ENCODE results near the gene MFGE8. TPM values are rescaled to one million over a fixed set of nuclear protein-coding genes. Genes with fewer than 3 reads are reported as not detected.

The MFGE8 gene
- total RNA-seq, 1 experiment from 2014 or later = 69.1 TPM

- Histone ChIP-seq H3K27me3 (no peaks in the 10 kb centered on the region), H3K4me3 (no peak overlapping the region), H3K27ac (no peak overlapping the region), H3K36me3 (peaks cover 9% of the 10 kb centered on the region), H3K9me3 (replicated peaks) (no peaks in the 10 kb centered on the region), H3K4me1 (peaks cover 5% of the 10 kb centered on the region; the same call in 1 of the 2 replicates)
- DNase-seq = no peak
These were observed 4.2 kb downstream of the MFGE8 start for GRCh38 chr15:88908697-88909621.

GRCh38 chr15:88908123-88908522 lies 5.1 kb downstream of the MFGE8 start:
- no peak for DNase-seq
- H3K36me3 ChIP-seq = peaks cover 11% of the 10 kb centered on the region
- H3K4me1 ChIP-seq = peaks cover 5% of the 10 kb centered on the region; the same call in 1 of the 2 replicates
- no peak overlapping the region for H3K27ac ChIP-seq
- no peak overlapping the region for H3K4me3 ChIP-seq
- H3K27me3 ChIP-seq = no peaks in the 10 kb centered on the region
- H3K9me3 ChIP-seq (replicated peaks) = no peaks in the 10 kb centered on the region

- no peaks in the 10 kb centered on the region for H3K9me3 ChIP-seq (replicated peaks)
- H3K4me3 ChIP-seq = no peak overlapping the region
- H3K36me3 ChIP-seq = peaks cover 15% of the 10 kb centered on the region
- no peak overlapping the region for H3K27ac ChIP-seq
- DNase-seq = no peak
- no peaks in the 10 kb centered on the region for H3K27me3 ChIP-seq
- H3K4me1 ChIP-seq = peaks cover 5% of the 10 kb centered on the region; the same call in 1 of the 2 replicates
These were observed 6.1 kb downstream of the MFGE8 start for GRCh38 chr15:88907111-88907510.

- Histone ChIP-seq H3K36me3 (peaks cover 15% of the 10 kb centered on the region), H3K9me3 (replicated peaks) (no peaks in the 10 kb centered on the region), H3K4me3 (no peak overlapping the region), H3K4me1 (no peaks in the 10 kb centered on the region), H3K27me3 (no peaks in the 10 kb centered on the region), H3K27ac (no peak overlapping the region)
- no peak for DNase-seq
These were observed 6.6 kb downstream of the MFGE8 start for GRCh38 chr15:88906551-88906950.

- Histone ChIP-seq H3K4me1 (no peaks in the 10 kb centered on the region), H3K4me3 (no peak overlapping the region), H3K36me3 (peaks cover 15% of the 10 kb centered on the region), H3K9me3 (replicated peaks) (no peaks in the 10 kb centered on the region), H3K27ac (no peak overlapping the region), H3K27me3 (no peaks in the 10 kb centered on the region)
- DNase-seq = no peak
These were observed 7.0 kb downstream of the MFGE8 start for GRCh38 chr15:88906130-88906529.

- Histone ChIP-seq H3K36me3 (peaks cover 15% of the 10 kb centered on the region), H3K9me3 (replicated peaks) (no peaks in the 10 kb centered on the region), H3K27me3 (no peaks in the 10 kb centered on the region), H3K27ac (no peak overlapping the region), H3K4me3 (no peak overlapping the region), H3K4me1 (no peaks in the 10 kb centered on the region)
- DNase-seq = no peak
These were observed 7.6 kb downstream of the MFGE8 start for GRCh38 chr15:88905576-88905975.

GRCh38 chr15:88904624-88905327 lies 8.4 kb downstream of the MFGE8 start:
- Histone ChIP-seq H3K9me3 (replicated peaks) (no peaks in the 10 kb centered on the region), H3K4me1 (no peaks in the 10 kb centered on the region), H3K27ac (no peak overlapping the region), H3K36me3 (peaks cover 15% of the 10 kb centered on the region), H3K27me3 (no peaks in the 10 kb centered on the region), H3K4me3 (no peak overlapping the region)
- DNase-seq = peak; percentile 62 to 82

GRCh38 chr15:88904257-88904623 lies 8.9 kb downstream of the MFGE8 start:
- Histone ChIP-seq H3K4me1 (no peaks in the 10 kb centered on the region), H3K9me3 (replicated peaks) (no peaks in the 10 kb centered on the region), H3K27ac (no peak overlapping the region), H3K4me3 (no peak overlapping the region), H3K36me3 (peaks cover 13% of the 10 kb centered on the region), H3K27me3 (no peaks in the 10 kb centered on the region)
- no peak for DNase-seq

GRCh38 chr15:88902846-88903245 lies 10.3 kb downstream of the MFGE8 start:
- DNase-seq = no peak
- no peak overlapping the region for H3K4me3 ChIP-seq
- H3K9me3 ChIP-seq (replicated peaks) = no peaks in the 10 kb centered on the region
- H3K4me1 ChIP-seq = peaks cover 4% of the 10 kb centered on the region
- no peak overlapping the region for H3K27ac ChIP-seq
- H3K36me3 ChIP-seq = peaks cover 11% of the 10 kb centered on the region
- no peaks in the 10 kb centered on the region for H3K27me3 ChIP-seq

GRCh38 chr15:88902221-88902835 lies 10.9 kb downstream of the MFGE8 start:
- Histone ChIP-seq H3K36me3 (peaks cover 11% of the 10 kb centered on the region), H3K27me3 (no peaks in the 10 kb centered on the region), H3K4me3 (no peak overlapping the region), H3K9me3 (replicated peaks) (no peaks in the 10 kb centered on the region), H3K27ac (no peak overlapping the region), H3K4me1 (peaks cover 8% of the 10 kb centered on the region)
- no peak for DNase-seq

GRCh38 chr15:88901508-88902220 lies 11.5 kb downstream of the MFGE8 start:
- no peak overlapping the region for H3K27ac ChIP-seq
- no peak for DNase-seq
- no peaks in the 10 kb centered on the region for H3K27me3 ChIP-seq
- H3K9me3 ChIP-seq (replicated peaks) = no peaks in the 10 kb centered on the region
- peaks cover 11% of the 10 kb centered on the region for H3K36me3 ChIP-seq
- no peak overlapping the region for H3K4me3 ChIP-seq
- H3K4me1 ChIP-seq = peaks cover 10% of the 10 kb centered on the region

GRCh38 chr15:88900982-88901418 lies 12.2 kb downstream of the MFGE8 start:
- peaks cover 7% of the 10 kb centered on the region; the same call in 1 of the 2 replicates for H3K36me3 ChIP-seq
- no peak overlapping the region for H3K27ac ChIP-seq
- peaks cover 10% of the 10 kb centered on the region for H3K4me1 ChIP-seq
- DNase-seq = no peak
- no peak overlapping the region for H3K4me3 ChIP-seq
- H3K27me3 ChIP-seq = no peaks in the 10 kb centered on the region
- no peaks in the 10 kb centered on the region for H3K9me3 ChIP-seq (replicated peaks)

- Histone ChIP-seq H3K9me3 (replicated peaks) (no peaks in the 10 kb centered on the region), H3K4me3 (no peak overlapping the region), H3K27me3 (peaks cover 2% of the 10 kb centered on the region; the same call in 1 of the 2 replicates), H3K27ac (no peak overlapping the region), H3K36me3 (peaks cover 7% of the 10 kb centered on the region; the same call in 1 of the 2 replicates), H3K4me1 (peaks cover 10% of the 10 kb centered on the region)
- DNase-seq = no peak
These were observed 12.7 kb downstream of the MFGE8 start for GRCh38 chr15:88900309-88900981.

- no peak overlapping the region for H3K27ac ChIP-seq
- H3K4me3 ChIP-seq = no peak overlapping the region
- peaks cover 7% of the 10 kb centered on the region; the same call in 1 of the 2 replicates for H3K36me3 ChIP-seq
These were observed 13.9 kb downstream of the MFGE8 start for GRCh38 chr15:88899251-88899650.

More at GRCh38 chr15:88899251-88899650, 13.9 kb downstream of the MFGE8 start:
- peaks cover 10% of the 10 kb centered on the region for H3K4me1 ChIP-seq
- DNase-seq = no peak
- H3K9me3 ChIP-seq (replicated peaks) = no peaks in the 10 kb centered on the region
- peaks cover 9% of the 10 kb centered on the region; the same call in 1 of the 2 replicates for H3K27me3 ChIP-seq

All from SJCRH30 (cell line).